ENCODE results near the gene EPG5. TPM values are rescaled to one million over a fixed set of nuclear protein-coding genes. Genes with fewer than 3 reads are reported as not detected.
"Not testable (repeated sequence)": the region's sequence is repeated elsewhere in the genome, so short reads cannot be mapped to it uniquely, and the experiment has no call there.

Gene EPG5
- total RNA-seq, 8 experiments from 2014 or later = 10.5 to 28.2 (median 16.3) TPM

DNA sequence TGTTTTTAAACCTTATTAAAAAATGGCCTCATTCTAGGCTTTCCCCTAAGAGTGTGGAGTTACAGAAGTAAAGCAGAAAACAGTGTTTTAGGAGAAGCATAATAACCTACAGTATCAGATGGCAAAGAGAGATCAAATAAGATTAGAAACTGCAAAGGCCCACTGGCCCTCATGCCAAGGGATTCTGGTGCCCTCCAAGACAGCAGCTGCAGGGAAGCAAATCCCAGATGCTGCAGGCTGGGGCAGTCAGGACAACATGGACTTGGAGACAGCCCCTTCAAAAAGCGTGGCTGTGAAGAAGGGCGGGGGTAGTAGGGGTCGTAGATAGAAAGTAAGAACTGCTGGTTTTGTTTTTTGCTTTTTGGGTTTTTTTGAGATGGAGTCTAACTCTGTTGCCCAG, 28.3 kb upstream of the EPG5 start:
- WGBS, 10 experiments = 70 to 100% (median 84%) methylated on average over 1 to 3 of the region's 3 CpGs; no CpG with 5 or more reads in 2 of the 10 experiments
- no peaks in the 10 kb centered on the region for H3K4me1 ChIP-seq (replicated peaks in 1 of 2)
- no peak overlapping the region for H3K27ac ChIP-seq
- in situ Hi-C loops (cut with MboI; ENCODE audit: low pct_unique_long_range_greater_than_20kb in 2 of 9, low sequenced_read_pairs in 9 of 9, unreplicated experiment in 9 of 9) = no loop called here
- no peak for ATAC-seq (replicated peaks in 6 of 8)
- H3K4me3 ChIP-seq = no peak overlapping the region

DNA sequence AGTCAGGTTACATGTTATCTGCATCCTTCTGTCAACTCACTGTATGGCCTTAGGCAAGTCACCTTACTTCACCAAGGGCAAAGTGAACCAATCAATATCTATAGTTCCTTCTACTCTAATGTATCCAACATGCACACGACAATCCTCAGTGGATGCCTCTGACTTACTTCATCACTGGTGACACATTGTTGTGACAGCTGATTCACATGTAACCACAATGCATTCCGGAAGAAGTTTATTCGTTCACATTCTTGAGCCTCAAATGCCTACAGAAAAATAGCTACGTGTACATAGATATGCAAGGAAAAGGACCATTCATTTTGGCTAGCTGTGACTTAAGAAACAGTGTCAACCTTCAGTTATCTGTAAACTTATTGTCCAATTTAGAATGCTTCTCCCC, 26.3 kb upstream of the EPG5 start:
- 0 to 92% (median 83%) methylated on average over 1 to 4 of the region's 4 CpGs; no CpG with 5 or more reads in 3 of the 10 experiments for WGBS, 10 experiments
- Histone ChIP-seq H3K4me3 (no peak overlapping the region), H3K27ac (no peak overlapping the region), H3K4me1 (replicated peaks in 1 of 2) (no peaks in the 10 kb centered on the region)
- ATAC-seq (replicated peaks in 6 of 8) = peak in 2 of 8 experiments; percentile 33 to 65
- in situ Hi-C loops (cut with MboI; ENCODE audit: low pct_unique_long_range_greater_than_20kb in 2 of 9, low sequenced_read_pairs in 9 of 9, unreplicated experiment in 9 of 9) = no loop called here

DNA sequence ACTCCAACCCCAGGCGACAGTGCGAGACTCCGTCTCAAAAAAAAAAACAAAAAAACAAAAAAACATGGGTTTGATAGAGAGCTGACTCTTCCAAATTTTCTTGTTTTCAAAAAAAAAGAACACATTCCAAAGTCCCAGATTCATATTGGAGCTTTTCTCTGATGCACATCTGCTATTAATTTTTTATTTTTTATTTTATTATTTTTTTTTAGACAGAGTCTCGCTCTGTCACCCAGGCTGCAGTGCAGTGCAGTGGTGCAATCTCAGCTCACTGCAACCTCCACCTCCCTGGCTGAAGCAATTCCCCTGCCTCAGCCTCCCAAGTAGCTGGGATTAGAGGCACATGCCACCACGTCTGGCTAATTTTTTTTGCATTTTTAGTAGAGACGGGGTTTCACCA, 25.4 kb upstream of the EPG5 start:
- 36 to 96% (median 78%) methylated on average over 2 to 5 of the region's 6 CpGs; no CpG with 5 or more reads in 2 of the 10 experiments for WGBS, 10 experiments
- ATAC-seq (replicated peaks in 6 of 8); H3K4me3 ChIP-seq; H3K4me1 ChIP-seq (replicated peaks in 1 of 2); H3K27ac ChIP-seq; in situ Hi-C loops (cut with MboI; ENCODE audit: low pct_unique_long_range_greater_than_20kb in 2 of 9, low sequenced_read_pairs in 9 of 9, unreplicated experiment in 9 of 9): not testable (repeated sequence)

DNA sequence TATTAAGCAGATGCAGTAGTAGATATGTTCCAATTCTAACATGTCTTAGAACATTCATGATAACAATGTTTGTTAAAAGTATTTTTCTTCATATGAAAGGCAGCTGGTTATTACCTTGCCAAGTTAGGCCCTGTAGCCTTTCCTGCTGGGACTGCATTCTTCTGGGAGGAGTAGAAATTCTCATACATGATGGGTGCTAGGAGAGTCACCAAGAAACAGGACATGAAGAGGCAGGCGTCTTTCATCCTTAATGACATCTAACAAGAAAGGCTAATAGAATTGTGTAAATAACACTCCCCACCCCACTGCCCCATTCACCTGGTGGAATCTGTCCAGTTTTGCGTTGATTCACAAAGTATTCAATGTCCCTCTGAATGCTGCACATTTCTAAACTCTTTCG, 24.7 kb upstream of the EPG5 start:
- no peaks in the 10 kb centered on the region for H3K4me1 ChIP-seq (replicated peaks in 1 of 2)
- H3K4me3 ChIP-seq = no peak overlapping the region
- WGBS, 10 experiments = 75 to 100% (median 86%) methylated on average over 1 to 2 of the region's 3 CpGs; no CpG with 5 or more reads in 5 of the 10 experiments
- no peak overlapping the region for H3K27ac ChIP-seq
- peak in 1 of 8 experiments; percentile 56 for ATAC-seq (replicated peaks in 6 of 8)
- in situ Hi-C loops (cut with MboI; ENCODE audit: low pct_unique_long_range_greater_than_20kb in 2 of 9, low sequenced_read_pairs in 9 of 9, unreplicated experiment in 9 of 9) = no loop called here

DNA sequence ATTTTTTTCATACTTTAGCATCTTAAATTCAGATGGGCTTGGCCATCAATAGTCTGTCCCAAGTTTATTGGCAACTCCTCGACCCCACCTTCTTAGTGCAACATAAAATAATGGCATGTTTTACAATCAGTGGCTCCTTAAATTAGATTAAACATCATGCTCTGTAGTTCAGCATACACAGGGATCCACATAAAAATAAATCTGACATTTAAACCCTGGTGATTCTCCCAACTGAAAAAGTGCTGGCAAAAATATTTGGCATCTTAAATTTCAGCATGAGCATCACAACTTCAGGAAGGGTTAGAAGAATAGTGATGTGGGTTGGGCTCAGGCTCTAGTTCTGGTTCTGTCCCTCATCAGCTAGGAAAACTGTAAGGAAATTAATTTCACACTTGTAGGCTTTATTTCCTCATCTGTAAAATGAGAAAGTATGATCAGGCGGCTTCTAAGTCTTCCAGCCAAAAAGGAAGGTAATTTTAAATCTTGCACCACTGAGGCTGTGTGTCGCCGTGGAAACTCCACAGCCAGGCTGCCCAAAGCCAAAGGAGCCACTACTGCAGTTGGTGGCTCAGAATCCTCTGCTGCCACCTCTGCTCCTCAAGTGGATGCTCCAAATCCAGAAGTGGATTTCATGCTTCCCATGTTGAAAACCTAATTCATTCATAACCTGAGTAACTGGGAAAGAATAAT, 17.6 kb upstream of the EPG5 start:
- H3K4me1 ChIP-seq (replicated peaks in 1 of 2) = no peaks in the 10 kb centered on the region
- ATAC-seq (replicated peaks in 6 of 8) = no peak
- no peak overlapping the region for H3K27ac ChIP-seq
- 50 to 93% (median 81%) methylated on average over 1 to 4 of the region's 4 CpGs; no CpG with 5 or more reads in 2 of the 10 experiments for WGBS, 10 experiments
- no peak overlapping the region for H3K4me3 ChIP-seq
- in situ Hi-C loops (cut with MboI; ENCODE audit: low pct_unique_long_range_greater_than_20kb in 2 of 9, low sequenced_read_pairs in 9 of 9, unreplicated experiment in 9 of 9) = no loop called here

DNA sequence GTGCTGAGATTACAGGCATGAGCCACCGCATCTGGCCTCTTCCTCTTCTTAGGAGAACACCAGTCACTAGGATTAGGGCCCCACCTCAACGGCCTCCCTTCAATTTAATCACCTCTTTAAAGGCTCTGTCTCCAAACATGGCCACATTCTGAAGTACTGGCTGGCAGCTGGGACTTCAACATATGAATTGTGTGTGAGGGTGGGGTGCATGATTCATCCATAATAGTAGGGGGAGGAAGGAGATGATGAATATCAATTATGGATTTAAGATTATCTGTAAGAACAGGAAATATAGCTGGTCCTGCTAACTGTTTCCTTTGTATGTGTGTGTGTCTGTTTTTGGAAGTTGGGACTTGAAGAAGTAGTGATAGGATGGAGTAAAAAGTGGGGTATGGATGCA, 14.7 kb upstream of the EPG5 start:
- no peak overlapping the region for H3K4me3 ChIP-seq
- no peaks in the 10 kb centered on the region for H3K4me1 ChIP-seq (replicated peaks in 1 of 2)
- ATAC-seq (replicated peaks in 6 of 8) = peak in 3 of 8 experiments; percentile 38 to 70 (median 41)
- 33 to 100% (median 50%) methylated on average over 1 to 2 of the region's 2 CpGs; no CpG with 5 or more reads in 5 of the 10 experiments for WGBS, 10 experiments
- H3K27ac ChIP-seq = no peak overlapping the region
- in situ Hi-C loops (cut with MboI; ENCODE audit: low pct_unique_long_range_greater_than_20kb in 2 of 9, low sequenced_read_pairs in 9 of 9, unreplicated experiment in 9 of 9) = no loop called here

DNA sequence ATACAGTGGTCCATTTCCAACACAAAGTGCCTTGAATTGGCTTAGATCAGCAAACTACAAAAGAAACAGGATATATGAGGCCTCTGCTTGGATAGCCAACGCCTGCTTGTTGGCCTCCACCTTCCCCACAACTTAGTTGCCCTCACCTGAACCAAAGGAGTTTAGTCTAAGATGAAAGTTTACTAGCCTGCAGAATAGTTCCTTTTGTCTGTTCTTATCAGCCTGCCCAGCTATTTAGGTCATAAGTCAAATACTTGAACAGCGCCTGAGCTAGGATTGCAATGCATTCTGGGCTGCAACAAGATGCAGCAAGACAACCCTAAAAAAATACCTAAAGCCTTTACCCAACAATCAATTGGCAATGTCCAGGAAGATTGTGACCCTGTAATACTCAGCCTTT, 13.1 kb upstream of the EPG5 start:
- Histone ChIP-seq H3K4me1 (replicated peaks in 1 of 2) (no peaks in the 10 kb centered on the region), H3K27ac (no peak overlapping the region), H3K4me3 (no peak overlapping the region)
- ATAC-seq (replicated peaks in 6 of 8) = no peak
- WGBS, 10 experiments = 90 to 100% (median 100%) methylated on average over 1 to 2 of the region's 2 CpGs; no CpG with 5 or more reads in 3 of the 10 experiments
- in situ Hi-C loops (cut with MboI; ENCODE audit: low pct_unique_long_range_greater_than_20kb in 2 of 9, low sequenced_read_pairs in 9 of 9, unreplicated experiment in 9 of 9) = no loop called here

DNA sequence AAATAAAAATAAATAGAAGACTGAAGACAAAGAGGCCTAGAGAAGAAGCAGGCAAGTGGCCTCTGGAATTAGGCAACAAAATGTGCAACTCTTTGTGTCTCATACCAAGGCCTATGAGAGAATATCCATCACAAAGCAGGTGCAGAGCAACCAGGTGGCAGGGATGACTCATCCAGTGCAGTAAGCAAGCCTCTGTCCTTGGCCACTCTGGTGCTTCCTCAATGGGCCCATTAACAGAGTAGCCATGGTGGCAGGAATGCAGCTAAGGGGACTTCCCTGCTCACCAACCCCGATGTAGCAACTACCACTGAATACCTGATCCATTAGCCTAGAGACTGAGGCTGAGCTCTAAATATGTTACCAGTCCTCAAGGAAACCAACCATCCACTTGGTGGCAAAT, 11.0 kb upstream of the EPG5 start:
- H3K27ac ChIP-seq = no peak overlapping the region
- H3K4me1 ChIP-seq (replicated peaks in 1 of 2) = no peaks in the 10 kb centered on the region
- H3K4me3 ChIP-seq = no peak overlapping the region
- 40 to 100% (median 70%) methylated on average over 1 of the region's 1 CpG; no CpG with 5 or more reads in 6 of the 10 experiments for WGBS, 10 experiments
- in situ Hi-C loops (cut with MboI; ENCODE audit: low pct_unique_long_range_greater_than_20kb in 2 of 9, low sequenced_read_pairs in 9 of 9, unreplicated experiment in 9 of 9) = no loop called here
- ATAC-seq (replicated peaks in 6 of 8) = peak in 1 of 8 experiments; percentile 26

DNA sequence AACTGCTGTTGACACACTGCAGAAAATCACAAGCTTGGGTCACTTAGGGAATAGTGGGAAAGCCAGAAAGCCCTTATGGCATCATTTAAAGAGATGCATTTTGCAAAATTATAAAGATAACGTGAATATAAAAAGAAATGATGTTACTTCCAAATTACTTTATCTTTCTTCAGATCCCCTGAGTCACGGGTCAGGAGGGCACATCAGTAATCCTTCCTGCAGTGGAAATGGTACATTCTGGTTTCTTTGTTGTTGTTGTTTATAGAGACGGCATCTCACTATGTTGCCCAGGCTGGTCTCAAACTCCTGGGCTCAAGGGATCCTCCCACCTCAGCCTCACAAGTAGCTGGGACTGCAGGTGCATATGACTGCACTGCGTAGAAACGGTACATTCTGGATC, 9.8 kb upstream of the EPG5 start:
- ATAC-seq (replicated peaks in 6 of 8) = no peak
- in situ Hi-C loops (cut with MboI; ENCODE audit: low pct_unique_long_range_greater_than_20kb in 2 of 9, low sequenced_read_pairs in 9 of 9, unreplicated experiment in 9 of 9) = no loop called here

DNA sequence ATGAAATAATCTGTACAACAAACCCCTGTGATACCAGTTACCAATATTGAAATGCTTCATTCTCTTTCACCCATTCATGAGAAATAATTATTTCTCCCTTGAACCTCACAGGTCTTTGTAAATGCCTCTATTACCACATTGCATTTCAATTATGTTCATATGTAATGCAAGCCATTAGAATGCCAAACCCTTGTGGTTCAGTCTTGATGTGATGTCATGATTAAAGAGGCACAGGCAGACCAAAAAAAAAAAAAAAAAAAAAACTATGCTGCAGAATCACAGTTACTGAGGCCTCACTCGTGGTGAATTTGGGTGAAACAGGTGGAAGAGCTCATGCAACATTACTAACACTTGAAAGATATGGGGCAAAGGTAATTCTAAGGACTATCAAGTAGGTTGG, 9.4 kb upstream of the EPG5 start:
- in situ Hi-C loops (cut with MboI; ENCODE audit: low pct_unique_long_range_greater_than_20kb in 2 of 9, low sequenced_read_pairs in 9 of 9, unreplicated experiment in 9 of 9) = no loop called here
- peak in 4 of 8 experiments; percentile 49 to 83 (median 75) for ATAC-seq (replicated peaks in 6 of 8)
- no peaks in the 10 kb centered on the region for H3K4me1 ChIP-seq (replicated peaks in 1 of 2)
- no peak overlapping the region for H3K4me3 ChIP-seq
- WGBS, 10 experiments = 0 to 63% (median 25%) methylated on average over 1 of the region's 1 CpG; no CpG with 5 or more reads in 1 of the 10 experiments
- H3K27ac ChIP-seq = no peak overlapping the region

More for the DNA sequence above, 9.8 kb upstream of the EPG5 start:
- Histone ChIP-seq H3K27ac (no peak overlapping the region), H3K4me3 (no peak overlapping the region), H3K4me1 (replicated peaks in 1 of 2) (no peaks in the 10 kb centered on the region)
- WGBS, 10 experiments = 52 to 83% (median 77%) methylated on average over 1 to 4 of the region's 5 CpGs; no CpG with 5 or more reads in 2 of the 10 experiments

DNA sequence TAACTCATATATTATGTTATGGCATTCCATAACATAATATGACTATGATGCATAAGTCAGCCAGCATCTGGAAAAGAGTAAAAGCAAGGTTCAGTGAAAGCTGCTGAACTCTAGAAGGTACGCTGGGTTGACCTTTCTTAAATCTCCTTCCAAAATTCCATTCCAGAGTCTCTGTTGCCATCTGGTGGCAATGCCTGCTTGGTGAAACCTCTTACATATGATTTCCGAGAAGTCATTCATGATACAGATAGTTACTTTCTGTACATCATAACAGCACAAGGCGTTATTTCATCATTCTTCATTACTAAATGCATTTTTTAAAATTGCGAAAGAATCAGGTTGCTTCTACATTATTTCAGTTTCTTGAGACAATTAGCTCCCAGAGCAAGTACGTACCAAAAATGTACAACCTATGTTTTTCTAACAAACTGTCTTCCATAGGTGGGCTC, 7.0 kb upstream of the EPG5 start:
- WGBS, 10 experiments = 3 to 80% (median 53%) methylated on average over 1 to 5 of the region's 5 CpGs; no CpG with 5 or more reads in 1 of the 10 experiments
- peak in 6 of 8 experiments; percentile 41 to 88 (median 64) for ATAC-seq (replicated peaks in 6 of 8)
- Histone ChIP-seq H3K27ac (no peak overlapping the region), H3K4me3 (no peak overlapping the region), H3K4me1 (replicated peaks in 1 of 2) (no peaks in the 10 kb centered on the region)
- in situ Hi-C loops (cut with MboI; ENCODE audit: low pct_unique_long_range_greater_than_20kb in 2 of 9, low sequenced_read_pairs in 9 of 9, unreplicated experiment in 9 of 9) = no loop called here

DNA sequence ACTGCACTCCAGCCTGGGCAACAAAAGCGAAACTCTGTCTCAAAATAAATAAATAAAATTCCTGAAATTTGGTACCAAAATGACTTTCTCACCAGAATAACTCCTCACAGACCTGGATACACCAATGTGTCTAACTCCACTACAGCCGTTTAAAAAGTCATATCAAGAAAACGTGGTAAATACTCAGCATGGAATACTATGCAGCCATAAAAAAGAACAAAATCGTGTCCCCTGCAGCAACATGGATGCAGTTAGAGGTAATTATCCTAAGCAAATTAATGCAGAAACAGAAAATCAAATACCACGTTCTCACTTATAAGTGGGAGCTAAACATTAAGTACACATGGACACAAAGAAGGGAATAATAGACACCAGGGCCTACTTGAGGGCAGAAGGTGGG, 2.2 kb downstream of the EPG5 start:
- H3K27ac ChIP-seq; ATAC-seq (replicated peaks in 6 of 8); H3K4me1 ChIP-seq (replicated peaks in 1 of 2); H3K4me3 ChIP-seq; in situ Hi-C loops (cut with MboI; ENCODE audit: low pct_unique_long_range_greater_than_20kb in 2 of 9, low sequenced_read_pairs in 9 of 9, unreplicated experiment in 9 of 9): not testable (repeated sequence)
- 71 to 100% (median 98%) methylated on average over 2 to 5 of the region's 5 CpGs; no CpG with 5 or more reads in 1 of the 10 experiments for WGBS, 10 experiments

DNA sequence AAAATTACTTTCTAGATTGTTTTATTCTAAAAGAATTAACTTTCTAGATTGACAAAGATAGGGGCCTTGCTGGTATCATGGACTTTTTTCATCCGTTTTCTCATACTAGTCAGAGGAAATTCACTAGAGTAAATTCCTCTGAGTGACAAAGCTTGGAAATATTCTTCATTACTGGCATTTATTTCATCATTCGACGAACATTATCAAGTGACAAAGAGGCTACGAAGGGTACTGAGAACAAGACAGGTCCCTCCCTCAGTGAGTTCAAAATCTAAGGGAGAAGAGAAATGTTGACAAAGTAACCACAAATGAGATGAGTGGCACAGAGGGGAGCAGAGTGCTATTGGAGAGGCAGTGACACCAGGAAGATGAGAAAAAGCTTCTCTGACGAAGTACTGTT, 4.3 kb downstream of the EPG5 start:
- Histone ChIP-seq H3K4me1 (replicated peaks in 1 of 2) (peaks cover 3 to 6% of the 10 kb centered on the region in 2 donors), H3K4me3 (no peak overlapping the region), H3K27ac (no peak overlapping the region)
- ATAC-seq (replicated peaks in 6 of 8) = no peak
- WGBS, 10 experiments = 0 to 96% (median 72%) methylated on average over 1 to 5 of the region's 5 CpGs; no CpG with 5 or more reads in 1 of the 10 experiments
- in situ Hi-C loops (cut with MboI; ENCODE audit: low pct_unique_long_range_greater_than_20kb in 2 of 9, low sequenced_read_pairs in 9 of 9, unreplicated experiment in 9 of 9) = no loop called here
